Suppressor macrophage (primary cell): ENCODE data around the gene HABP2.
A peak's percentile ranks its signal among the peaks of the same experiment; 100 is the strongest.

ENCODE experiments used
- DNase-seq, 4 experiments: peaks; one replicate each; pipeline ENCODE4 v3.0.0-alpha.2; 2020 to 2022
- total RNA-seq, 17 experiments: gene quantifications; one replicate each; lab custom pipeline; 2026; ENCODE audit warnings: mixed read lengths in 6 of 17, inconsistent platforms in 3 of 17; lab: John Stamatoyannopoulos, UW

The HABP2 gene
- total RNA-seq: 0 to 2.4 (median 0) reads per million in 17 experiments

- no peak for DNase-seq
These were observed at the start of gene HABP2 for GRCh38 chr10:113552701-113553100. HABP2 (plus strand) TSS chr10:113553053; CDS start chr10:113553122, 69 bp downstream.

- DNase-seq: peak; percentile 66 to 88 (median 77)
These were observed 48.9 kb upstream of the HABP2 start for GRCh38 chr10:113503930-113504329.

- no peak for DNase-seq
These were observed 48.4 kb upstream of the HABP2 start for GRCh38 chr10:113504423-113504822.

- DNase-seq: peak in 2 of 4 experiments; percentile 27 to 35
These were observed 46.4 kb upstream of the HABP2 start for GRCh38 chr10:113506476-113506875.

GRCh38 chr10:113511419-113511818 lies 41.4 kb upstream of the HABP2 start:
- no peak for DNase-seq

GRCh38 chr10:113515161-113515560 lies 37.7 kb upstream of the HABP2 start:
- DNase-seq: no peak

- DNase-seq: no peak
These were observed 37.3 kb upstream of the HABP2 start for GRCh38 chr10:113515601-113516000.

- no peak for DNase-seq
These were observed 36.8 kb upstream of the HABP2 start for GRCh38 chr10:113516061-113516460.

- no peak for DNase-seq
These were observed 35.5 kb upstream of the HABP2 start for GRCh38 chr10:113517165-113517900.

GRCh38 chr10:113517901-113518260 lies 35.0 kb upstream of the HABP2 start:
- DNase-seq: no peak

GRCh38 chr10:113518415-113518814 lies 34.4 kb upstream of the HABP2 start:
- no peak for DNase-seq

GRCh38 chr10:113518816-113519591 lies 33.8 kb upstream of the HABP2 start:
- no peak for DNase-seq

- peak in 1 of 4 experiments; percentile 23 for DNase-seq
These were observed 33.2 kb upstream of the HABP2 start for GRCh38 chr10:113519681-113520115.

- DNase-seq: no peak
These were observed 32.6 kb upstream of the HABP2 start for GRCh38 chr10:113520261-113520660.

GRCh38 chr10:113520690-113521474 lies 32.0 kb upstream of the HABP2 start:
- peak; percentile 74 to 83 (median 80) for DNase-seq

GRCh38 chr10:113521475-113521795 lies 31.4 kb upstream of the HABP2 start:
- no peak for DNase-seq

- no peak for DNase-seq
These were observed 30.4 kb upstream of the HABP2 start for GRCh38 chr10:113522460-113522859.

- DNase-seq: no peak
These were observed 29.8 kb upstream of the HABP2 start for GRCh38 chr10:113523071-113523470.

GRCh38 chr10:113523628-113524027 lies 29.2 kb upstream of the HABP2 start:
- no peak for DNase-seq

- DNase-seq: no peak
These were observed 28.7 kb upstream of the HABP2 start for GRCh38 chr10:113524120-113524519.

- DNase-seq: no peak
These were observed 28.0 kb upstream of the HABP2 start for GRCh38 chr10:113524539-113525490.

- no peak for DNase-seq
These were observed 27.1 kb upstream of the HABP2 start for GRCh38 chr10:113525713-113526112.
